NCI-H187 treated with DMSO at 0.1 percent for 48 hours (cell line): Measurements from ENCODE around the gene ATG12.
"Not testable (repeated sequence)": the region's sequence is repeated elsewhere in the genome, so short reads cannot be mapped to it uniquely, and the experiment has no call there.

Source experiments
- DNase-seq: peaks from one replicate; lab custom pipeline; 2025; lab: John Stamatoyannopoulos, UW

ATG12 gene

DNA sequence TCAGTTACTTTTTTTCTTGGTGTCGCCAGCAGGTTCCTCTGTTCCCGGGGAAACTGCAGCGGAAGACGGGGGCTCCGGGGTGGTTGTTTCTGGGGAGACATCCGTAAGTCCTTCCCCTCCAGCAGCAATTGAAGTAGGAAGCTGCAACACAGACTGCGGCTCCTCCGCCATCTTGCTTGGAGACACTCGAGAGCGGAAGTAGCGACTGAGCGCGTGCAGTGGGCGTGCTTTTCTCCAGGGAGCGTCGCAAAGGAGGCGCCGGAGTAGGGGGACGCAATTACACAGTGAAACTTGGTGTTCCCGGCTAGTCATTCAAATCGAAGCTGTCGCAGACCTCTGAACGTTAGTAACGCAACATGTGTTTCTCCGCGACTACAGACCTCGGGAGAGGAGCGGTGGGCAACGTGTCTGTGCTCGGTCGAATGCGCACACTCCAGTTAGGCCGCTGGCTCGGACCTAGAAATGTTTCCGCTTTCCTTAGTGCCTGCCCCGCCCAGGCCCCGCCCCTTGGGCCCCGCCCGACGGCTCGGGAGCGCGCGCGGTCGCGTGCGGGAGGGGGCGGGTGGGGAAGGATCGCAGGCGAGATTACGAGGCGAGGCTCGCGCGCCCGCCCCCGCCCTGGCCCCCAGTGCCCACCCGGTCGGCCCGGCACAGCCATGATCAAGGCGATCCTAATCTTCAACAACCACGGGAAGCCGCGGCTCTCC lies at the start of gene ATG12, which contains the start of gene AP3S1:
ATG12 (minus strand) TSS at position 184 of the 707 bp plus-strand sequence; CDS start at position 171, 13 bp downstream.
AP3S1 (plus strand) TSS at position 554 of the 707 bp plus-strand sequence; CDS start at position 657, 103 bp downstream.
- DNase-seq: peak; percentile 62

DNA sequence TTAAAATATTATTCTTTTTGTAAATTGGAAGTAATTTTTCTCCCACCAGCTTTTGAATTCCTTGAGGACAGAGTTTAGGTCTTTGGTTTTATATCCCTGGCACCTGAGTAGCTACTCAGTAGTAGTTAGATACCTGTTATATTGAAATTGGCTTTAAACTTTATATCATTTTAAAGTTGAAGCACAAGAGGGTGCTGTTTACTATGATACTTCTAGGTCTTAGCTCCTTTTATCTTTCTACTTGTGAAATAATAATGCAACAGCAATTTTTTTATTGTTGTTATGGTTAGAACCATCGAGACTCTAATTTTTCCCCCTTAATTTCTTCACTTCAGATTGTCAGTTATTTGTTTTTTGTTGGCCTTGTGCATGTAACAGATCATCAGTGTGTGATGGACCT lies 46.7 kb upstream of the ATG12 start:
- DNase-seq: no peak

DNA sequence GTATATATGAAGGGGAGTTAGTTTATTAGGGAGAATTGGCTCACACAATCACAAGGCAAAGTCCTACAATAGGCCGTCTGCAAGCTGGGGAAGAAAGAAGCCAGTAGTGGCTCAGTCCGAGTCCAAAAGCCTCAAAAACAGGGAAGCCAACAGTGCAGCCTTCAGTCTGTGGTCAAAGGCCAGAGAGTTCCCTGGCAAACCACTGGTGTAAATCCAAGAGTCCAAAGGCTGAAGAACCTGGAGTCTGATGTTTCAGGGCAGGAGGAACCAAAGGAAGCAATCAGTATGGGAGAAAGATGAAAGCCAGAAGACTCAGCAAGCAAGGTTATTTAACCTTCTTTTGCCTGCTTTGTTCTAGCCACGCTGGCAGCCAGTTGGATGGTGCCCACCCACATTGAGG lies 43.8 kb upstream of the ATG12 start:
- not testable (repeated sequence) for DNase-seq

DNA sequence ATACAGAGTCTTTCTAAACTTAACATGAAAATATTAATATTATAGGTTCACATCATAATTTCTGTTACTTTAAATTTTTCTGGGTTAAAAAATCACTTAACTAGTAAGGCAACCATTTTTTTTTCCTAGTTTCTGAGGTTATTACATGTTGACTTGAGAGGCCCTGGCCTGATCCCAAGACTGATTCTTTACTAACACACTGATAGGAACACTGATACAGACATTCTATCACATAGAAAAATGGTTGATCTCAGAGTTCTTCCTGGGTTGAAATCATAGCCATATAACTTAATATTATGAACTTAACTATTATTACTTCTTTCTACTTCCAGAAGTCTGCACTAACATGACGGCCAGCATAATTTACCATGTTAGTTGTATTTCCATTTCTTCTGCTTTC lies 43.3 kb upstream of the ATG12 start:
- no peak for DNase-seq

- DNase-seq: not testable (repeated sequence)
Observed at GRCh38 chr5:115882434-115882833, 41.1 kb upstream of the ATG12 start.

- not testable (repeated sequence) for DNase-seq
Observed at GRCh38 chr5:115877342-115877741, 36.0 kb upstream of the ATG12 start.

DNA sequence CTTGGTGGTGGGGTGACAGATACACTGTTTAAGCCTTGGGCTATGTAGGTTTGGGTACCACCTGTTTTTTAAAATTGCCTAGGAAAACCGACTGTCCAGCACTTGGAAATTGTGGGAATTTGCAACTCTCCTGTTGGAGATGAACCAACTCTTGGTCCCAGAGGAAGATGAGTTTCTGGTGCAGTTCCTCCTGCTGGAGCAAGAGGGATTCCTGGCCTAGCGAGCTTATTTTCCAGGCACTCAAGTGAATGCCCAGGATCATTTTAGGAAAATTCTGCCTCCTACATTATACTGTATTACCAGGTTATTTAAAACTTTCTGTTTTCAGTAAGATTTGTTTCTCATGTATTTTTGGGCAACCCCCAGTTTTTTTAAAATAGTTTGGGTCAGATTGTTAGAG lies 34.1 kb upstream of the ATG12 start:
- DNase-seq: no peak

GRCh38 chr5:115873392-115873791 lies 32.0 kb upstream of the ATG12 start:
- DNase-seq: peak; percentile 65

DNA sequence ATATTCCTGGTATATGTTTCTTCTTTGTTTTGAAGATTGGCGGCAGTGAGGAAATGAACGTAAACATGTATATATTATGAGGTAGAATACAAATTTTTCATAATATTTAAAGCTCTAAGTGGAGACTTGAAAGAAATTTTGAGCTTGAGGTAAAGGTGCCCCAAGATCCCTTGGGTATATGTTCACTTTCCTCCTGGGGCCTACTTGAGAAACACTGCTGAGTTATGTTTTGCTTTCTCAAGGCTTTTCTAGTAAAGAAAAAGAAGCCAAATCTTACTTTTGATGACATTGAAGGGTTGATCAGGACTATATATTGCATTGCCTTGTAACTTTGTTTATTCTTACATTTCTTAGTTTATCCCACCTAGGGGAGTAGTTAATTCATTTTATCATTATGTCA lies 31.1 kb upstream of the ATG12 start:
- DNase-seq: no peak

GRCh38 chr5:115869256-115869795 lies 28.0 kb upstream of the ATG12 start:
- DNase-seq: no peak

DNA sequence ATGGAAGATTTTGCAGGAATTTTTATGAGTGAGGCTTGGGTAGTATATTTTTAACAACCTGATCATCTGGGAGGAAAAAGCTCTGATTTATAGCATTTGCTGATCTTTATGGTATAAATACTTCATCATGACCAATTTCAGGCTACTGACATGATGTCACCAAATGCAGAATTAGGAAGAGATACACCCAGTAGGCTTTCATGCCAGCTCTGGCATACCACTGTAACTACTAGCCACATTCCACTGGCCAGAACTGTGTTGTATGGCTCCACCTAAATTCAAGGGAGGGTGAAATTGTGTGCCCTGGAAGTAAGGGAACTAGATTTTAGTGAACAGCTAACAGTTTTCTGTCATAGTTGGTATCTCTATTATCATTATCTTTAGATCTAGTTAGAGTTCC lies 18.0 kb upstream of the ATG12 start:
- DNase-seq: no peak

DNA sequence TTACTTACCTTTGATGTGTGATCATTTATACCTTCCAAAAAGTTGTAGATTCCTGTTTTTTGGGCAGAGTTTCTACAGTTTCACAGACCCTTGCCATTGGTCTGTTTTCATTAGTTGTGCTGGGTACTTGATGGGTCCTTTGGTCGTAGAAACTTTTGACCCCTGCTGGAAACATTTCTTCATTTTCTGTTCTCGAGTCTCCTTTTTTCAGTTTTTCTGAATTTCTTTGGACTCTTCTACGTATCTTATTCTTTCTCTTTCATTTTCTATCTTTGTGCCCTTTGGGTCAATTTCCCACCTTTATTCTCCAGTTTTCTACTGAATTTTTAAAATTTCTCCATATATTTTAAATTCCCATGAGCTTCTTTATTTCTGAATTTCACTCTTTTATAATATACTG lies 17.0 kb upstream of the ATG12 start:
- no peak for DNase-seq

DNA sequence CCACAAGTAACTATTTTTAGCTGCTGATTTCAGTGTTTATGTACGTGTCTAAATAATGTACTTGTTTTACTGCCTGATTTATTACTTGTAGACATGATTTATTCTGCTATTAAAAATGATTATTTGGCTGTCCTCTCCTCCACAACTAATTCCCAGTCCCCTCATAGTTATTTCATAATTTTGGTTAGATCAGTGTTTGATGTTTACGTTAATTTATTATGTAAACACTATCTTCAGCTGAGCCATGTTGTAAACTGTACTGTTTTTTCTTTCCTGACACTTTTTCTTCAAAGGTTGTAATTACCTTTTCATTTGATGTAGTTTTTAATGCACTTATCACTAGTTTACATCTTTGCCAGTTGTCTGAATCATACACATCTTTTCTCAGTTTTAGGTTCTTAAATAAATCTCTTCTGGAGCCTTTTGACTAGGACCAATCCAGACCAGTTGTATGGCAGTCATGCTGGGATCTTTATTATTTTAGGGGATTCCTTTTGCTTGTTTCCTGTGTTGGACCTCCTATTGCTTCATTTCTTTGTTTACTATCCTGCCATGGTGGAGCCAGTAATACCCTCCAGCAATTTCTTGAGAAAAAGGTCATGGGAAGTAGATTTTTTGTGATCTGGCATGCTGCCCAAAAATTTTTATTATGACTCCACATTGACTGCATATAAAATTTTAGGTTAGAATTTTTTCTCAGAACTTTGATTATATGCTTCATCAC lies 16.4 kb upstream of the ATG12 start:
- no peak for DNase-seq

GRCh38 chr5:115857057-115857479 lies 15.7 kb upstream of the ATG12 start:
- no peak for DNase-seq

DNA sequence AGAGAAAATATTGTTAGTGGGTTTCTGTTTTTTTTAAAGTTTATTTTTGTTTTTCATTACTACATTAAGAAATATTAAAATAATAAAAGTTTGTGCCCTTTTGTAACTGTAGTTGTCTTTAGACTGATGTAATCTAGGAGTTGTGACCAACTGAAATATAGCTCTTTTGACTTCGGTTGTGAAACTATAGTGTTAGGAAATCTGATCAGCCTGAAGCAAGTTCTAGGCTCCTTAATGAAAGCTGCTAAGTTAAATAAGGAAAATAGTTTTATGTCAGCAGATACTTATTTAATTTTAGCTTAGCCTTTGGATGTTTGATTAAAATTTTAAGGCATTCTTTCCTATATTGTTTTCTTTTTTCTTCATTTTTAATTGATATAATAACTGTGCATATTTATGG lies 14.6 kb upstream of the ATG12 start:
- no peak for DNase-seq

DNA sequence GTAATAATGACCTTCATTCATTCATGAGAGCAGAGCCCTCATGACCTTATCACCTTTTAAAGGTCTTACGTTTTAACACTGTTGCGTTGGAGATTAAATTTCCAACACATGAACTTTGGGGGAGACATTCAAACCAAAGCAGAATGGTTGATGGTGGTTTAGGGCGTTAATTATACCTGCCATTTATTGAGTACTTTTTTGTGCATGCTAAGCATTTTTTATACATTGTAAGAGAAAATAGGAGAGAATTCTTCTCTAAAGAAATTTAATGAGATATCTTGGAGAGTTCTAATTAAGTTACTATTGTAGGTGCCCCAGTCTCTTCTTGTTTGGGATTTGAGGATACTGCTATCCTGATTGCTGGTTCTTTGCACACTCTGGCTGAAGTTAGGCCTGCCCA lies 12.8 kb upstream of the ATG12 start:
- no peak for DNase-seq

GRCh38 chr5:115850744-115851416 lies 9.5 kb upstream of the ATG12 start:
- DNase-seq: no peak

DNA sequence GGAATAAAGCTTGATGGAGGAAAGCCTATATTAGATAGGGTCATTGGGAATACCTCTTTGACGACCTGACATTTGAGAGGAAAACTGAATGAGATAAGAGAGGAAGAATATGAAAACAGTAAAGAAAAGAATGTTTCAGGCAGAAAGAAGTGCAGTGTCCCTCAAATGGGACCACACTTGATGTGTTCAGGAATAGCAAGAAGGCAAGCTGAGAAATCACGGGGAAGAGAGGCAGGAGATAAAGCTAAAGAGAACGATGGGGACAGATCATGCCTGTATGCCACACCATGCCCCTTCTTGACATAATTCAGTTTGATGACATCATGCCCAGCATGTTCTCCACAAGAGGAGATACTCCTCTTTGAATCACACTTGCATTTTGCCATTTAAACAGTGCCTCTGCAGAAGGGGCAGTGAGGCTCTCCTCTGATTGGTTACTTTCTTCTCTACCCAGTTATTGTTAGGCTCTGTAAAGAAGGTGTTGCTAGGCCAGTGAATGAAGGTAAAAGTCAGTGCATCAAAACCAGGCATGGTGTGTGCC lies 8.0 kb upstream of the ATG12 start:
- no peak for DNase-seq

DNA sequence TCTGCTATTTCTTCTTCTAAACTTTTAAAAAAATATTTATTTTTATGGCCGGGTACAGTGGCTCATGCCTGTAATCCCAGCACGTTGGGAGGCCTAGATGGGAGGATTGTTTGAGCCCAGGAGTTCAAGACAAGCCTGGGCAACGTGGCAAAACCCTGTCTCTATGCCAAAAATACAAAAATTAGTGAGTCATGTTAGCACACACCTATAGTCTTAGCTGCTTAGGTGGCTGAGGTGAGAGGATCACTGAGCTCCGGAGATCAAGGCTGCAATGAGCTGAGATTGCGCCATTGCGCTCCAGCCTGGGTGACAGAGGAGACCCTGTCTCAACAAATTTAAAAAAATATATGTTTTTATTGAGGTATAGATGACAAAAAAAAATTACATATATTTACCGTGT lies 5.9 kb upstream of the ATG12 start:
- no peak for DNase-seq

GRCh38 chr5:115844321-115844817 lies 3.0 kb upstream of the ATG12 start:
- DNase-seq: no peak

DNA sequence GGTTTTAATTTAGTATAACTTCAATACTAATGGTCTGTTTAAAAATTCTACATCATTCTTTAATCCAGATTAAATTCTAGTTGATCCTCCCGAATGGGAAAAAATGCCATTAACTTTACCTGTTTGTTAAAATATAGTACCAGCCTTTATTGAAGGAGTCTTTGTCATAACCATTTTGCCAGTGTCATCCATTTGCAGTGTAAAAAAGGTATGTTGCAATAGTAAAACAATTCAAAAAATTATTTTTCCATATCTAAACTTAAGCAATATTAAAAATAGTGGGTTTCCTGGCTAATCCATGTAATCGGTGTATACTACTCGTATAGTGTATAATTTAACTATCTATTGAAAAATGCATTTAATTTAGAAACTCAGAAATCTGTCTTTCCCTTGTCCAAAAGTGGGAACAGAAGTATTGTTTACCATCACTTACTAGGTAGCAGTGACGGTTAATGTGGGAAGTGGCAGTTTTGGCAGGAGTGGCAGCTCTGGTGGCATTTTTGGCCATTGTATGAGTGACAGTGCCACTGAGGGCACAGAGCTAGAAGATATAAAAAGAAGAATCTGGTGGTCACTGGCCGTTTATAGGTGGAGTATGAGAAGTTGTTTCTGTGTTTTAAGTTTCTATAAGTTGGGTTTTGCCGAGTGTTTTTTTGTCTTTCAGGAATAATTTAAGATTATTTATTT lies 2.2 kb upstream of the ATG12 start:
- DNase-seq: no peak

DNA sequence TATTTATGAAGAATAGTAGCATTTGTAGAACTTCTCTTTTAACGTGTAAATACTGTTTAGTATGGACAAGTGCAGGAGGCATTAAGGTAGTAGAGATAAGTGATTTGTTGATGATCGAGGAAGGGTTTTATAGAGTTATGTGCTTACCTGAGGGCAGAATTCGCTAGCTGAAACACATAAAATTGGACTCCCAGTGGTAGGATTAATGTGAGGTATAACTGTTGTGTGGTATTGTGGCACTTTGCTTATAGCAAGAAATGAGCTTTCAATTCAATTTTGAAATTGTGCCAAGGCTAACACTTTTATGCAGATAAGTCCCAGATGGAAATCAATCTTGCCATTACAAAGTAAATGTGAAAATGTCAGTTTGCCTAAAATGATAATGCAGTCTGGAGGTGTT lies 1.6 kb upstream of the ATG12 start:
- no peak for DNase-seq
